ENCODE measurements around the gene PTPRM. TPM values are rescaled to one million over a fixed set of nuclear protein-coding genes. Genes with fewer than 3 reads are reported as not detected.

Gene PTPRM
- total and polyA plus RNA-seq, 4 donors = 61.1 to 146 (median 87.5) TPM

DNA sequence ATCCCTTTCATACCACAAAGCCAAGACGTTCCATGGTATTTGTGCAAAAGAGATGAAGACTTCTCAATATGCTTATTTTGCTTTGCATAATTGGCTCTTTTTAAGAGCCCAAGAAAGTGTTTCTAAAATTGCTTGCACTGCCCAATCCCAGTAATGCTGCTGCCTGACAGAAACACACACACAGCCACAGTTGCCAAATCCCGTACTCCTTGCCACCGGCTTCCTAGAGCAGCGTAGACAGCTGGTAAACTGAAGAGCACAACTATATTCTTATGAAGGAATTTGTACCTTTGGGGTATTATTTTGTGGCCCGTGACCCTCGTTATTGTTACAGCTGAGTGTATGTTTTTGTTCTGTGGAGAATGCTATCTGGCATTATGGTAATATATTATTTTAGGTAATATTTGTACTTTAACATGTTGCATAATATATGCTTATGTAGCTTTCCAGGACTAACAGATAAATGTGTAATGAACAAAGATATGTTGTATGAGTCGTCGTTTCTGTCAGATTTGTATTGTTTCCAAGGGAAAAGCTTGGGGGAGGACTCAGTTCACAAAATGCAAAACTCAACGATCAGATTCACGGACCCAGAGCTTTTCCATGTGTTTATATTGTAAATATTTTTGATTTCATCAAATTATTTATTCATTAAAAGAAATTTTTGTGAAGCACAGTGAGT lies 839.2 kb downstream of the PTPRM start:
- Histone ChIP-seq H3K27me3 (ENCODE audit: control insufficient read depth in 3 of 3, insufficient read depth in 3 of 3, low read length in 2 of 3) (no peaks in the 10 kb centered on the region), H3K27ac (ENCODE audit: low read depth in 1 of 2, low read length in 1 of 2) (no peak overlapping the region), H3K4me3 (no peak overlapping the region), H3K9me3 (ENCODE audit: control insufficient read depth in 4 of 4, insufficient read depth in 3 of 4, low read length in 3 of 4) (peaks cover 0 to 7% (median 4%) of the 10 kb centered on the region in 4 donors), H3K36me3 (ENCODE audit: control insufficient read depth in 4 of 4, insufficient read depth in 4 of 4, low read length in 4 of 4) (peaks cover 6 to 31% (median 21%) of the 10 kb centered on the region in 4 donors), H3K4me1 (ENCODE audit: control insufficient read depth in 5 of 5, insufficient read depth in 5 of 5, low read length in 5 of 5) (no peaks in the 10 kb centered on the region), H3K9ac (ENCODE audit: insufficient read depth in 1 of 2, low read length in 2 of 2) (no peak overlapping the region)
- DNase-seq (no peak), ATAC-seq (ENCODE audit: insufficient read depth, low FRiP score) (no peak)
- WGBS, 2 donors = 90 to 93% methylated on average over 10 of the region's 10 CpGs
- TF ChIP-seq, protein P1, sequence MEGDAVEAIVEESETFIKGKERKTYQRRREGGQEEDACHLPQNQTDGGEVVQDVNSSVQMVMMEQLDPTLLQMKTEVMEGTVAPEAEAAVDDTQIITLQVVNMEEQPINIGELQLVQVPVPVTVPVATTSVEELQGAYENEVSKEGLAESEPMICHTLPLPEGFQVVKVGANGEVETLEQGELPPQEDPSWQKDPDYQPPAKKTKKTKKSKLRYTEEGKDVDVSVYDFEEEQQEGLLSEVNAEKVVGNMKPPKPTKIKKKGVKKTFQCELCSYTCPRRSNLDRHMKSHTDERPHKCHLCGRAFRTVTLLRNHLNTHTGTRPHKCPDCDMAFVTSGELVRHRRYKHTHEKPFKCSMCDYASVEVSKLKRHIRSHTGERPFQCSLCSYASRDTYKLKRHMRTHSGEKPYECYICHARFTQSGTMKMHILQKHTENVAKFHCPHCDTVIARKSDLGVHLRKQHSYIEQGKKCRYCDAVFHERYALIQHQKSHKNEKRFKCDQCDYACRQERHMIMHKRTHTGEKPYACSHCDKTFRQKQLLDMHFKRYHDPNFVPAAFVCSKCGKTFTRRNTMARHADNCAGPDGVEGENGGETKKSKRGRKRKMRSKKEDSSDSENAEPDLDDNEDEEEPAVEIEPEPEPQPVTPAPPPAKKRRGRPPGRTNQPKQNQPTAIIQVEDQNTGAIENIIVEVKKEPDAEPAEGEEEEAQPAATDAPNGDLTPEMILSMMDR (IDR thresholded peaks at IDR 0.05; ENCODE audit: control extremely low read depth, extremely low read depth) = no peak

DNA sequence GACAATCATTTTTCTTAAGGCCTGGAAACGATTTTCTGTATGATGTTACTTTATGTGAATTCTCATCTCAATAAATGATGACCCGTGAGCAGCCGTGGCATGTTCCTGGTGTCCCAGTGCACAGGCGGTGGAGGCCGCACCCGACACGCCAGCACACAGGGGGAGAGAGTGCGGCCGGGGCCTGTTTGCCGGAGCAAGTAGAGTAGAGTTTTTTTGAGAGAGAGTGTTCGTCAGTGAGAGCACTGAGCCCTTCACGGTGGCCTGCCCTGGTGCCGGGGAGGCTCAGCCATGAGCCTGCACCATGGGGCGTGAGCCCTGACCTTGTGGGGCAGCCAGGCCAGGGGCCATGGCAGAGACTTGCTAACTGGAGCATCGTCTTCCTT lies 839.7 kb downstream of the PTPRM start:
- Histone ChIP-seq H3K27ac (ENCODE audit: low read depth in 1 of 2, low read length in 1 of 2) (no peak overlapping the region), H3K9me3 (ENCODE audit: control insufficient read depth in 4 of 4, insufficient read depth in 3 of 4, low read length in 3 of 4) (peaks cover 0 to 9% (median 5%) of the 10 kb centered on the region in 4 donors), H3K36me3 (ENCODE audit: control insufficient read depth in 4 of 4, insufficient read depth in 4 of 4, low read length in 4 of 4) (peaks cover 6 to 31% (median 20%) of the 10 kb centered on the region in 4 donors), H3K9ac (ENCODE audit: insufficient read depth in 1 of 2, low read length in 2 of 2) (no peak overlapping the region), H3K4me3 (no peak overlapping the region), H3K4me1 (ENCODE audit: control insufficient read depth in 5 of 5, insufficient read depth in 5 of 5, low read length in 5 of 5) (no peaks in the 10 kb centered on the region), H3K27me3 (ENCODE audit: control insufficient read depth in 3 of 3, insufficient read depth in 3 of 3, low read length in 2 of 3) (no peaks in the 10 kb centered on the region)
- TF ChIP-seq, protein P1 (IDR thresholded peaks at IDR 0.05; ENCODE audit: control extremely low read depth, extremely low read depth) = no peak
- ATAC-seq (ENCODE audit: insufficient read depth, low FRiP score) (no peak), DNase-seq (no peak)
- 93% methylated on average over 15 of the region's 15 CpGs for WGBS, 2 donors

DNA sequence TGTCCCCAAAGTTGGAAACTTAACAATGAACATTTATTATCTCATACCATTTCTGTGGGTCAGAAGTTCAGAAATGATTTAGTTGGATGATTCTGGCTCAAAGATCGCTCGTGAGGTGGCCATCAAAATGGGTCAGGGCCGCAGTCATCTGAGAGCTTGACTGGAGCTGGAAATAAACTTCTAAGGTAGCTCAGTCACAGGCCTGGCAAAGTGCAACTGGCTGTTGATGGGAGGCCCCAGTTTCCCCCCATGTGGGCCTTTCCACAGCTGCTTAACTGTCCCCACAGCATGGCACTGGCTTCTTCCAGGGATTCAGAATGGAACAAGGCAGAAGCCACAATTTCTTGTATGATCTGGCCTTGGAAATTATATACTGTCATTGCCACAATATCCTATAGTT lies 842.0 kb downstream of the PTPRM start:
- TF ChIP-seq, protein P1 (IDR thresholded peaks at IDR 0.05; ENCODE audit: control extremely low read depth, extremely low read depth) = no peak
- DNase-seq (no peak), ATAC-seq (ENCODE audit: insufficient read depth, low FRiP score) (no peak)
- Histone ChIP-seq H3K4me3 (no peak overlapping the region), H3K27ac (ENCODE audit: low read depth in 1 of 2, low read length in 1 of 2) (no peak overlapping the region), H3K36me3 (ENCODE audit: control insufficient read depth in 4 of 4, insufficient read depth in 4 of 4, low read length in 4 of 4) (peaks cover 0 to 27% (median 16%) of the 10 kb centered on the region in 4 donors), H3K9me3 (ENCODE audit: control insufficient read depth in 4 of 4, insufficient read depth in 3 of 4, low read length in 3 of 4) (peaks cover 0 to 15% (median 5%) of the 10 kb centered on the region in 4 donors), H3K9ac (ENCODE audit: insufficient read depth in 1 of 2, low read length in 2 of 2) (no peak overlapping the region), H3K4me1 (ENCODE audit: control insufficient read depth in 5 of 5, insufficient read depth in 5 of 5, low read length in 5 of 5) (no peaks in the 10 kb centered on the region), H3K27me3 (ENCODE audit: control insufficient read depth in 3 of 3, insufficient read depth in 3 of 3, low read length in 2 of 3) (no peaks in the 10 kb centered on the region)
- 94 to 96% methylated on average over 3 of the region's 3 CpGs for WGBS, 2 donors

DNA sequence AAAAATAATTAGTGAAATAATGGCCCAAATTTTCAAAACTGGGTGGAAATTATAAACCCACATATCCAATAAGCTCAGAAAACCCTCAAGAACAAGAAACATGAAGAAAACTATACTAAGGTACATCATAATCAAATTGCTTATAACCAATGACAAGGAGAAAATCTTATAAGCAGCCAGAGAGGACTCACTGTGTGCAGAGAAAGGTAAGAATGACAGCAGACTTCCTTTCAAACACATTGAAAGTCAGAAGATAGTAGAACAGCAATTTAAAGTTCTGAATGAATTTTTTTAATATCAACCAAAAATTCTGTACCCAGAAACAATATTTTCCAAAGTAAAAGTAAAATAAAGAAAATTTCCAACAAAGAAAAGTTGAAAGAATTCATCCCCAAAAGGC lies 844.4 kb downstream of the PTPRM start:
- ATAC-seq (ENCODE audit: insufficient read depth, low FRiP score) (no peak), DNase-seq (no peak)
- H3K4me3 ChIP-seq = no peak overlapping the region
- no peaks in the 10 kb centered on the region for H3K4me1 ChIP-seq (ENCODE audit: control insufficient read depth in 5 of 5, insufficient read depth in 5 of 5, low read length in 5 of 5)
- H3K9ac ChIP-seq (ENCODE audit: insufficient read depth in 1 of 2, low read length in 2 of 2) = no peak overlapping the region
- peaks cover 0 to 15% (median 5%) of the 10 kb centered on the region in 4 donors for H3K9me3 ChIP-seq (ENCODE audit: control insufficient read depth in 4 of 4, insufficient read depth in 3 of 4, low read length in 3 of 4)
- H3K27me3 ChIP-seq (ENCODE audit: control insufficient read depth in 3 of 3, insufficient read depth in 3 of 3, low read length in 2 of 3) = no peaks in the 10 kb centered on the region
- peaks cover 0 to 21% (median 11%) of the 10 kb centered on the region in 4 donors for H3K36me3 ChIP-seq (ENCODE audit: control insufficient read depth in 4 of 4, insufficient read depth in 4 of 4, low read length in 4 of 4)
- H3K27ac ChIP-seq (ENCODE audit: low read depth in 1 of 2, low read length in 1 of 2) = no peak overlapping the region
- TF ChIP-seq, protein P1 (IDR thresholded peaks at IDR 0.05; ENCODE audit: control extremely low read depth, extremely low read depth) = no peak

All from lung (tissue), 12 donors.